ENCODE results near the gene EFCC1.

GRCh38 chr3:129081503-129081902 lies 80.4 kb downstream of the EFCC1 start:
- TF ChIP-seq CEBPB (IDR thresholded peaks at IDR 0.05) (no peak), FOXM1 (IDR thresholded peaks at IDR 0.05; ENCODE audit: borderline replicate concordance, low read depth) (no peak), MAX (IDR thresholded peaks at IDR 0.05) (no peak), YY1 (IDR thresholded peaks at IDR 0.05; ENCODE audit: low read depth) (no peak), REST (IDR thresholded peaks at IDR 0.05; ENCODE audit: low read depth) (no peak), TAF1 (IDR thresholded peaks at IDR 0.05; ENCODE audit: low read depth) (no peak), EP300 (IDR thresholded peaks at IDR 0.05; ENCODE audit: borderline replicate concordance) (no peak), RAD21 (IDR thresholded peaks at IDR 0.05; ENCODE audit: low read depth) (no peak), EGR1 (IDR thresholded peaks at IDR 0.05) (no peak)
